Ascending aorta (tissue), 2 donors: ENCODE measurements around the gene FAHD2A. TPM values are rescaled to one million over a fixed set of nuclear protein-coding genes. Genes with fewer than 3 reads are reported as not detected.
A peak's percentile ranks its signal among the peaks of the same experiment; 100 is the strongest.

Experiments
- DNase-seq, 2 donors: peaks; one replicate each; pipeline ENCODE4 v3.0.0-alpha.2; 2019; ENCODE audit warnings: low spot score in 2 of 2
- H3K27ac ChIP-seq, 2 donors: fragments of 200-600 bp; sonication (generic); one replicate each; pipeline ENCODE4 v1.5.1; 2016 to 2017; ENCODE audit warnings: mild to moderate bottlenecking in 1 of 2
- H3K27me3 ChIP-seq: fragments of 200-600 bp; sonication (generic); one replicate; pipeline ENCODE4 v1.5.1; 2017
- H3K36me3 ChIP-seq, 2 donors: fragments of 200-600 bp; sonication (generic); one replicate each; pipeline ENCODE4 v1.5.1; 2016
- H3K4me1 ChIP-seq, 2 donors: fragments of 200-600 bp; sonication (generic); one replicate each; pipeline ENCODE4 v1.5.1; 2016 to 2017; ENCODE audit warnings: mild to moderate bottlenecking in 1 of 2
- H3K4me3 ChIP-seq, 2 donors: fragments of 200-600 bp; sonication (generic); one replicate each; pipeline ENCODE4 v1.5.1; 2016 to 2017; ENCODE audit warnings: mild to moderate bottlenecking in 1 of 2
- H3K9me3 ChIP-seq, 2 donors: fragments of 200-600 bp; sonication (generic); one replicate each; pipeline ENCODE4 v1.5.1; 2016
- intact Hi-C: fragments of 100-400 bp; cut with DNase I; formaldehyde crosslinking; loops from one replicate; pipeline ENCODE4 v1.15.1; 2023
- total RNA-seq: library from RNA; depleted of rRNA; stranded (reverse); fragments of >200 nt; gene quantifications from one replicate; pipeline ENCODE4 v1.1.0, GENCODE V29; 2016
- TF ChIP-seq, protein P1 (sequence below), 3 experiments: fragments of 200-600 bp in 2 of 3; fragments of 450-650 bp in 1 of 3; sonication (generic) in 2 of 3; IDR thresholded peaks; one replicate each; pipeline ENCODE4 v1.5.1; 2016 to 2019; ENCODE audit warnings: antibody characterized with exemption in 3 of 3, mild to moderate bottlenecking in 1 of 3, moderate library complexity in 1 of 3

The FAHD2A gene
- total RNA-seq, 1 donor from 2014 or later = 54.0 TPM

DNA sequence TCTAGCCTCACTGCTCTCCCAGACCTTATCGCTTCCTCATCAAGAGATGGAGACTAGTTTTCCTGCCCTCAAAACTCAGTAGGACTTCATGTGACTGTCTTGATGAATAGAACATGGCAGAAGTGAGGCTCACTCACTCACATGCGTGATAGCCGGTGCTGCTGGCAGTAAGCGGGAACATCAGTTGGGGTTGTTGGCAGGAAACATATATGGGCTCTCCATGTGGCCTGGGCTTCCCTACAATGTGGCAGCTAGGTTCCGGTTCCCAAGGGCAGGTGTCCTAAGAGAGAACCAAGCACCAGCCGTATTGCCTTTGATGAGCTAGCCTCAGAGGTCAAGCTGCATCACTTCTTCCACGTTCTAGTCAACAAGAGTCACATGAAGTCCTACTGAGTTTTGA lies 15.2 kb upstream of the FAHD2A start:
- H3K9me3 ChIP-seq = no peaks in the 10 kb centered on the region
- no peaks in the 10 kb centered on the region for H3K36me3 ChIP-seq
- no peak overlapping the region for H3K4me3 ChIP-seq
- TF ChIP-seq, protein P1, sequence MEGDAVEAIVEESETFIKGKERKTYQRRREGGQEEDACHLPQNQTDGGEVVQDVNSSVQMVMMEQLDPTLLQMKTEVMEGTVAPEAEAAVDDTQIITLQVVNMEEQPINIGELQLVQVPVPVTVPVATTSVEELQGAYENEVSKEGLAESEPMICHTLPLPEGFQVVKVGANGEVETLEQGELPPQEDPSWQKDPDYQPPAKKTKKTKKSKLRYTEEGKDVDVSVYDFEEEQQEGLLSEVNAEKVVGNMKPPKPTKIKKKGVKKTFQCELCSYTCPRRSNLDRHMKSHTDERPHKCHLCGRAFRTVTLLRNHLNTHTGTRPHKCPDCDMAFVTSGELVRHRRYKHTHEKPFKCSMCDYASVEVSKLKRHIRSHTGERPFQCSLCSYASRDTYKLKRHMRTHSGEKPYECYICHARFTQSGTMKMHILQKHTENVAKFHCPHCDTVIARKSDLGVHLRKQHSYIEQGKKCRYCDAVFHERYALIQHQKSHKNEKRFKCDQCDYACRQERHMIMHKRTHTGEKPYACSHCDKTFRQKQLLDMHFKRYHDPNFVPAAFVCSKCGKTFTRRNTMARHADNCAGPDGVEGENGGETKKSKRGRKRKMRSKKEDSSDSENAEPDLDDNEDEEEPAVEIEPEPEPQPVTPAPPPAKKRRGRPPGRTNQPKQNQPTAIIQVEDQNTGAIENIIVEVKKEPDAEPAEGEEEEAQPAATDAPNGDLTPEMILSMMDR (IDR thresholded peaks at IDR 0.05) = no peak
- intact Hi-C loops = no loop called here
- no peaks in the 10 kb centered on the region for H3K4me1 ChIP-seq
- no peak overlapping the region for H3K27ac ChIP-seq
- H3K27me3 ChIP-seq = no peaks in the 10 kb centered on the region
- peak in 1 of 2 donors; percentile 47 for DNase-seq

DNA sequence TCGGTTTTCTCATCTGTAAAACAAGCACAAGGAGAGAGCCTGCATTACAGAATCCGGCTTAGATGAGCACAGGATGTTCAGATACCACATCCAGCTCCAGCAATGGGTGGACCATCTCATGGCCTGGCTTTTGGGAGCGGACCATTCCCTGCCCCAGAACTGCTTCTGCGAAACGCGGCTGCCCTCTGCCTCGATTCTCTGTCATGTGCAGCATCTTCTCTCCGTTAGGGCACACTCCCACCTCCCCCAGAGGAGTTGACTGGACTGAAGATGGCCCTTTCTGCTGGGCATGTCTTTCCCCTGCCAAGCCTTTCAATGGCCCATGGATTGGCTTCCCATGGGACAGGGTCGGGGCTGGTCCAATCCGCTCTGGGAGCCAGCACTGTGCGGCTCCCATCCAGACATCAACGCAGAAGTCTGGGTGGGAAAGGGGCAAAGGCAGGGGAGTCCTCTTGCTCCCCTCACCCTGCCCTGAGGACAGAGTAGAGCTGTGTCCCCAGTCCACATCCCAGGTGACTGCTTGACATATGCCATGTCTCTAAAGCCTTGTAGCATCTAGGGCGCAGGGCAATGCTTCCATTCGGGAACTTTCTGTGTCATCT lies 14.3 kb upstream of the FAHD2A start:
- no peak overlapping the region for H3K4me3 ChIP-seq
- H3K36me3 ChIP-seq = no peaks in the 10 kb centered on the region
- DNase-seq = peak in 1 of 2 donors; percentile 52
- no peaks in the 10 kb centered on the region for H3K4me1 ChIP-seq
- H3K27me3 ChIP-seq = no peaks in the 10 kb centered on the region
- TF ChIP-seq, protein P1 (IDR thresholded peaks at IDR 0.05) = no peak
- intact Hi-C loops = no loop called here
- no peaks in the 10 kb centered on the region for H3K9me3 ChIP-seq
- H3K27ac ChIP-seq = no peak overlapping the region

DNA sequence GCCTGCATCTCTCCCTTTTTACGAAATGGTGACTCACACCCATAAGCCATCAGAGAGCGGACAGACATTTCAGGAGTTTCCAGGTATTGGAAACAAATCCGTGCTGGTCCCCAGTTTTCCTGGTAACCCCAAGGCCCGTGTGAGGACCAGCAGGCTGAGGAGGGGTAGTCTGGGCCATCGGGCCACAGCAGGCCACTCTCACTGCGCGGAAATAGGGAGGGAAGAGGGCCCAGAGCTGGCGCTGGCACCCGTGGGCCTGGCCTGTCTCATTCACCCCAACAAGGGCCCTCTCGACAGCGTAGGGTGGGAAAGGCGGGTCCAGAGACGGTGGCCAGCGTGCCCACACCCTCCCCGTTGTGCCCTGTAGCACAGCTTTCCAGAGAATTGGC lies 13.7 kb upstream of the FAHD2A start:
- intact Hi-C loops = no loop called here
- no peak overlapping the region for H3K4me3 ChIP-seq

DNA sequence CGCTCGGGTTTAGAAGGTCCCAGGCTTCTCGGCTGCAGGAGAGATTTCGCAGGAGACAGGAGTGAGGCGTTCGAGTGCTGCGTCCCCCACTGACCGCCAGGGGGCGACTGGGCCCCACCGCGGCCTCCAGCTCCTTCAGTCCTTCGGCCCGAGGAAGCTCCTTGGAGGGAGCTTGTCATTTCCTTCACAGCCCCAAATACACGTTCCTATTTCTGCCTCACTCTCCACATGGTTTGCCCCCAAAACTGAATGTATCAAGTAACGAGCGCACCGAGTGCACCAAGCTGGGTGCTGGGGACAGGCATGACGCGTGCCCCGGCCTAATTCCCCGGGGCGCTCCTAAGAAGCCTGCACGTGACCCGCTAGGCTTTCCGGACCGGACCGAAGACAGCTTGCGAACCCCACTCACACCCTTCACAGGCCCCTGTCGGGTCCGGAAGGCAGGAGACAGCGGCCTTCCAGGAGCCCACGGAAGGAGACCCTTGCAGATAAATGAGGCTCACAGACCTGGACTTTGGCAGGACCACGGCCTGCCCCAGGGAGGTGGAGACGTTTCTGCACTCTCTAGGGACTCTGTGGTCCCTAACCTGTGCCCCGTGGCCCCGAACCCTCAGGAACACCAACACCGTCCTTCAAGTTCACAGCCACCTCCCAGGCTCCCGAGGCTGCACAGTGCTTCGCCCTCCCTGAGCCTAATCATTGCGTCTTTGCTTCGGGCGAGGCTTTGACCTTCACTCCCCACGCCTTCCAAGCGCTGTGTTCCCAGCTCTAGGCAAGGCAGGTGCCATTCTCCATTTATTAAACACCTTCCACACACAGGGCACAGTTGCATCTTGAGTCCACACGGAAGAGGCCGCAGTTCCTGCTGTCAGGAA lies 13.0 kb upstream of the FAHD2A start:
- H3K4me1 ChIP-seq = no peaks in the 10 kb centered on the region
- intact Hi-C loops = no loop called here
- TF ChIP-seq, protein P1 (IDR thresholded peaks at IDR 0.05) = peak; percentile 55 to 80 (median 78)
- DNase-seq = peak in 1 of 2 donors; percentile 65
- no peak overlapping the region for H3K27ac ChIP-seq
- H3K36me3 ChIP-seq = no peaks in the 10 kb centered on the region
- no peak overlapping the region for H3K4me3 ChIP-seq
- no peaks in the 10 kb centered on the region for H3K9me3 ChIP-seq
- H3K27me3 ChIP-seq = no peaks in the 10 kb centered on the region

More for the DNA sequence above, 13.7 kb upstream of the FAHD2A start:
- H3K27ac ChIP-seq = no peak overlapping the region
- no peaks in the 10 kb centered on the region for H3K4me1 ChIP-seq
- TF ChIP-seq, protein P1 (IDR thresholded peaks at IDR 0.05) = no peak
- no peaks in the 10 kb centered on the region for H3K9me3 ChIP-seq
- no peaks in the 10 kb centered on the region for H3K36me3 ChIP-seq
- no peaks in the 10 kb centered on the region for H3K27me3 ChIP-seq
- DNase-seq = no peak

DNA sequence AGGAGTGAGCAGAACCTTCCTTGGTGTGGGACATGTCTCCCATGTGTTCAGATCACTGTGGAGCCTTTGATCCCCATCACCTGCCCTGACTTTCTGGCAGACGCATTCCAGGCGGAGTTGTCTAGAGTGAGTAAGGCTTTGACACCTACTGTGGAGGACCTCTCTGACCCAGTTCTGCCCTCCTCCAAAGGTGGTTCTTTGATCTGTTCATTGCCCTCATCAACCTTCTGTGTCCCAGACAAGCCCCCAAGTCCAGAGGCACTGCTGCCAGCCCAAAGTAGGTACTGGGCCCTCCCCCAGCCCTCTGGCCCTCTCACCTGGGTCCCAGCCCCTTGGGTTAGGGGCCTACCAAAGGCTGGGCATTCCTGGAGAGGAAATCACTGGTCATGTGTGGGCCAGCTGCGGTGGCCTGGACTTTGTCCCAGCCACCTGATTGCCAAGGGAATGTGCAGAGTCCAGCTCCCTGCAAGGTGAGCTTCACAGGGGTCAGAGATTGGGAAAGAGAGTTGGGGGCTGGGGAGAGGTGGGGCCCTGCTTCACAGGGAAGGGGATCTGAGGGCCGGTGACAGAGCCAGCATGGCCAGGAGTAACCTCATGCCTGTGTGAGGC lies 12.1 kb upstream of the FAHD2A start:
- no peaks in the 10 kb centered on the region for H3K9me3 ChIP-seq
- TF ChIP-seq, protein P1 (IDR thresholded peaks at IDR 0.05) = no peak
- H3K4me1 ChIP-seq = no peaks in the 10 kb centered on the region
- peak in 1 of 2 donors; percentile 31 for DNase-seq
- H3K27me3 ChIP-seq = no peaks in the 10 kb centered on the region
- no peak overlapping the region for H3K27ac ChIP-seq
- no peak overlapping the region for H3K4me3 ChIP-seq
- intact Hi-C loops = no loop called here
- no peaks in the 10 kb centered on the region for H3K36me3 ChIP-seq
